ENCODE results near the gene POMGNT2.

Gene POMGNT2

GRCh38 chr3:43038010-43038409 is 67.9 kb downstream of the POMGNT2 start:
- no peak for DNase-seq (ENCODE audit: low read depth)
- TF ChIP-seq CTCF (IDR thresholded peaks at IDR 0.05; ENCODE audit: low read length, missing control alignments), result no peak

GRCh38 chr3:43036621-43037423 is 69.1 kb downstream of the POMGNT2 start:
- TF ChIP-seq CTCF (IDR thresholded peaks at IDR 0.05; ENCODE audit: low read length, missing control alignments), result no peak
- no peak for DNase-seq (ENCODE audit: low read depth)
- no peak overlapping the region for H3K4me3 ChIP-seq (replicated peaks; ENCODE audit: low read depth, low read length)

More at GRCh38 chr3:43038010-43038409, 67.9 kb downstream of the POMGNT2 start:
- no peak overlapping the region for H3K4me3 ChIP-seq (replicated peaks; ENCODE audit: low read depth, low read length)

DNA sequence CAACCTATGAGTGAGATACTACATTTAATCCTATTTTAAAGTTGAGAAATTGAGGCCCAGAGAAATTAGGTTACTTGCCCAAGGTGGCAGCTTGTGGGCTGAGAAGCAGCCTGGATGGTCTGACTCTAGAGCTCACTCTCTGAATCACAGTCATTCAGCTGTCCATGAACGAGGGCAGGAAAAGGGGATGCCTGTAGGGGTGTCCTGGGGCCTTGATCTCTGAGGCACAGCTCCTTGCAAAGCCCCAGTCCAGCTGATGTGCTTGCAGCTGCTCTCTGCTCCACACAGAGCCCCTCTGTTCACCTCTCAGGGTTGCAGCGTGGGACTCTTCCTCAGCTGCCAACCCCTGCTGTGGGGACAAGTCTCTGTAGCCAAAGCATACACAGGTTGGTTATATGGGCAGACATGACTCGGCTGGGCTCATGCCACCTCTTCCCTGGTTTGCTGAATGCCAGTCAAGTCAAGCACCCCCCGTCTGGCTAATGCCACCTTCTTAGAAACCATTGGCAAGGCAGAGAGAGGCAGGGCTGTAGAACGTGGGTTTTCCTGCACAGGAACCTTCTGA is 70.0 kb downstream of the POMGNT2 start:
- no peak overlapping the region for H3K4me3 ChIP-seq (replicated peaks; ENCODE audit: low read depth, low read length)
- TF ChIP-seq CTCF (IDR thresholded peaks at IDR 0.05; ENCODE audit: low read length, missing control alignments), result no peak
- DNase-seq (ENCODE audit: low read depth), result no peak

DNA sequence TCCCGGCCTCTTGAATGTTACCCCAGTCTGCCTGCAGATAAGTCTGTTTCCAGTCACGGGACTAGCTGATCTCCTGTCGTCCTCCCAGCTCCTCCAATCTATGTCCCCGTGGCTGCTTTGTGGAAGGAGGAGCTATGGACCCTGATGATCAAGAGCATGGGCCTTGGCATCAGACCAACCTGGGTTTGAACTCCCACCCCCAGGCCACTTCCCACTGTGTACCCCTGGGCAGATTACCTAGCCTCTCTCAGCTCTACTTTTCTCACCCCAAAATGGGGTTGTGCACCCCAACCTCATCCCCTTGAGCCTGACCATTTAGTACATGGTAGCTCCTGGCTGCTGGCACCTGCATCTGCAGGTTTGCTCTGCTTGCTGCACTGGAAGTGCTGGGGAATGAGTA is 71.0 kb downstream of the POMGNT2 start:
- DNase-seq (ENCODE audit: low read depth), result no peak
- no peak for TF ChIP-seq CTCF (IDR thresholded peaks at IDR 0.05; ENCODE audit: low read length, missing control alignments)
- no peak overlapping the region for H3K4me3 ChIP-seq (replicated peaks; ENCODE audit: low read depth, low read length)

DNA sequence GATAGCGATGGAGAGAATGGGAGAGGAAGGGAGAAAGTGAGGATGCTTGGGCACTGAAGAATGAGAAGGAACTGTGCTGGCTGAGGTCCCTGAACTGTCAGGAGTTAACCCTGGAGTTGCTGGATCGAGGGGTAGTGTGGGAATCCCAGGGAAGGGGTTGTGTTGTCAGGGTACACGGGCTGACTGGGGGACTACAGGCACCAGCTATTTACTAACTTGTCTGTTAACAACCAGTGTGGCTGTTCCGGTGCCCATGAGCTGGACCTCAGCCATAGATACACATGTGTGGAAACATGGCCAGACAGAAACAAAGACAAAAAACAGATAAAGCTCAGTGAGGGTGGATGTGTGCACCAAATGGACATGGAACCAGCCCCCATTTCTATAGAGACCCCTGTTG is 71.7 kb downstream of the POMGNT2 start:
- TF ChIP-seq CTCF (IDR thresholded peaks at IDR 0.05; ENCODE audit: low read length, missing control alignments), result no peak
- no peak overlapping the region for H3K4me3 ChIP-seq (replicated peaks; ENCODE audit: low read depth, low read length)
- DNase-seq (ENCODE audit: low read depth), result no peak

GRCh38 chr3:43032646-43033628 is 72.9 kb downstream of the POMGNT2 start:
- no peak overlapping the region for H3K4me3 ChIP-seq (replicated peaks; ENCODE audit: low read depth, low read length)
- no peak for DNase-seq (ENCODE audit: low read depth)
- no peak for TF ChIP-seq CTCF (IDR thresholded peaks at IDR 0.05; ENCODE audit: low read length, missing control alignments)
